ENCODE results near the gene TMEM176B. TPM values are rescaled to one million over a fixed set of nuclear protein-coding genes. Genes with fewer than 3 reads are reported as not detected.

TMEM176B gene
- not detected for total RNA-seq

- ChIA-PET CTCF (interaction anchor here (1.6 kb wide), 1 partner anchor 18 kb away, joined by 4 read pairs; no protein-coding TSS in a partner anchor), POLR2A (no interaction called here)
- Mint-ChIP-seq H3K27ac (no peak within 1 kb of the TSS), H3K27me3 (peaks cover 37% of the 10 kb centered on the region), H3K9me3 (ENCODE audit: low read depth) (peaks cover 3% of the 10 kb centered on the region), H3K4me3 (peak within 1 kb of the TSS; percentile 29), H3K36me3 (ENCODE audit: low read depth) (no peaks in the 10 kb centered on the region), H3K4me1 (peaks cover 2% of the 10 kb centered on the region)
- intact Hi-C loops (cut with DNase I, micrococcal nuclease): no loop called here
- ATAC-seq (peak; percentile 19), DNase-seq (no peak)
Measured at GRCh38 chr7:150799741-150800580, at the start of gene TMEM176B. TSS of gene TMEM176B (minus strand) at chr7:150800364. CDS start at chr7:150796569, 3,795 bp downstream.

- Mint-ChIP-seq H3K27me3 (peaks cover 19% of the 10 kb centered on the region), H3K9me3 (ENCODE audit: low read depth) (no peaks in the 10 kb centered on the region), H3K4me1 (peaks cover 2% of the 10 kb centered on the region), H3K27ac (no peak overlapping the region), H3K36me3 (ENCODE audit: low read depth) (no peaks in the 10 kb centered on the region), H3K4me3 (no peak overlapping the region)
- intact Hi-C loops (cut with DNase I, micrococcal nuclease): no loop called here
- ChIA-PET POLR2A (no interaction called here), CTCF (no interaction called here)
- DNase-seq (no peak), ATAC-seq (no peak)
Measured at GRCh38 chr7:150849204-150849775, 49.1 kb upstream of the TMEM176B start.

- POLR2A ChIA-PET: no interaction called here
- no peak overlapping the region for H3K27ac Mint-ChIP-seq
- CTCF ChIA-PET: no interaction called here
- peaks cover 2% of the 10 kb centered on the region for H3K4me1 Mint-ChIP-seq
- H3K27me3 Mint-ChIP-seq: peaks cover 19% of the 10 kb centered on the region
- H3K4me3 Mint-ChIP-seq: no peak overlapping the region
- intact Hi-C loops (cut with DNase I, micrococcal nuclease): no loop called here
- H3K9me3 Mint-ChIP-seq (ENCODE audit: low read depth): no peaks in the 10 kb centered on the region
- no peaks in the 10 kb centered on the region for H3K36me3 Mint-ChIP-seq (ENCODE audit: low read depth)
- DNase-seq (no peak), ATAC-seq (no peak)
Measured at GRCh38 chr7:150848561-150849115, 48.5 kb upstream of the TMEM176B start.

GRCh38 chr7:150848111-150848510, 47.9 kb upstream of the TMEM176B start:
- DNase-seq (no peak), ATAC-seq (no peak)
- intact Hi-C loops (cut with DNase I, micrococcal nuclease): no loop called here
- ChIA-PET POLR2A (no interaction called here), CTCF (no interaction called here)
- Mint-ChIP-seq H3K27me3 (peaks cover 19% of the 10 kb centered on the region), H3K4me1 (peaks cover 2% of the 10 kb centered on the region), H3K36me3 (ENCODE audit: low read depth) (no peaks in the 10 kb centered on the region), H3K27ac (no peak overlapping the region), H3K9me3 (ENCODE audit: low read depth) (no peaks in the 10 kb centered on the region), H3K4me3 (no peak overlapping the region)

DNA sequence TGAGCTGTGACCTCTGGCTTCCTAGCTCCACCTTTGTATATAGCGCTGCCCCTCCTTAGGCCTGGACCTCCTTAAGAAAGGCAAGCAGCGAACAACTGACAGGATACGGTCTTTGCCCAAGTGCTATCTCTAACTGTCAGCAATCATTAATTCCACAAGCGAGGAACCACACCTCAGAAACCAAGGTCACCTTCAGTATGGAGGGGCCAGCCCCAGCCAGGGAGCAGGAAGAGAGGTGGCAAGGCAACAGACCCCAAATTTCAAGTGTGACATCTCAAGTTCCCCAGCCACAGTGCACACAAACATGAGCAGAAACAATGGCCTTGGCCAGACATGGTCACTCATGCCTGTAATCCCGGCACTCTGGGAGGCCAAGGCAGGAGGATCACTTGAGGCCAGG, 47.4 kb upstream of the TMEM176B start:
- Mint-ChIP-seq H3K9me3 (ENCODE audit: low read depth) (no peaks in the 10 kb centered on the region), H3K4me3 (no peak overlapping the region), H3K27me3 (peaks cover 14% of the 10 kb centered on the region), H3K4me1 (peaks cover 2% of the 10 kb centered on the region), H3K36me3 (ENCODE audit: low read depth) (no peaks in the 10 kb centered on the region), H3K27ac (no peak overlapping the region)
- DNase-seq (no peak), ATAC-seq (no peak)
- ChIA-PET CTCF (interaction anchor here (0.6 kb wide), 1 partner anchor 399 kb away, joined by 3 read pairs; no protein-coding TSS in a partner anchor), POLR2A (no interaction called here)
- intact Hi-C loops (cut with DNase I, micrococcal nuclease): no loop called here

DNA sequence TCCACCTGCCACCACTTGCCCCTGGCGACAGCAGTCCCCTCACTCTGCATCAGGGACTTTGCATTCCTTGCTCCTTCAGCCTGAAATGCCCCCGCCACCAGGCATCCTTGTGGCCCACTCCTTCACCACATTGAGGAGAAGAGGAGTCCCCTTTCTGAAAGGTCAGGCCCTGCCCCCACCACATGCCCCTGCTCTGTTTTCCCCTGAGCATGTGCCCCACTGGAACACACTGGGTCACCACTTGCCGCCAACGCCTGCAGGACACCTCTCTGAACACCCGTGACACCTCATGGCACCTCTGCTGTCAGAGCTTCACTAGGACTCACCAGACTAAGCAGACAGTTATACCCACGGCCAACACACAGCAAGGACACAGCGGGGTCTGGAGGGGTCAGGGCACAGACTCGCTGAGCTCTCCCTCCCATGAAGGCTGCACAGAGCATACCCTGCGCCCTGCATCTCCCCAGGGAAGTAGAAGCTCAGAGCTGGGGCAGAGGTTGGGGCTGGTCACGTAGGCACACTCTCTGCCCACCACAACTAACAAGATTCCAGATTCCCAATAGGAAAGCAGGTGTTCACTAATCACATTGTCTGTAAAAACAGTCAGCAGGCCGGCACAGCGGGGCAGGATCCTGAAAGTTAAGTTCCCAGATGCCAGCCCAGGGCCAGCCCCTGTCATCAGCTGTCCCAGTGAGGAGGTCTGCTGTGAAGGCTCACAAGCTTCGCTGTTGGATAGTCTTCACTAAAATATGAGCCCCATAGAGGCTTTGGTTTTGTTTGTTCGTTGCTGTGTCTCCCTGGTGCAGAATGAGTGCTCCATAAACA, 46.3 kb upstream of the TMEM176B start:
- Mint-ChIP-seq H3K9me3 (ENCODE audit: low read depth) (no peaks in the 10 kb centered on the region), H3K4me1 (no peaks in the 10 kb centered on the region), H3K27me3 (peaks cover 7% of the 10 kb centered on the region), H3K4me3 (no peak overlapping the region), H3K27ac (no peak overlapping the region), H3K36me3 (ENCODE audit: low read depth) (no peaks in the 10 kb centered on the region)
- intact Hi-C loops (cut with DNase I, micrococcal nuclease): no loop called here
- CTCF ChIA-PET: interaction anchor here (0.6 kb wide), 1 partner anchor 77 kb away, joined by 3 read pairs; no protein-coding TSS in a partner anchor
- POLR2A ChIA-PET: no interaction called here
- DNase-seq (no peak), ATAC-seq (no peak)

GRCh38 chr7:150845421-150845861, 45.3 kb upstream of the TMEM176B start:
- Mint-ChIP-seq H3K4me3 (no peak overlapping the region), H3K27ac (no peak overlapping the region)
- CTCF ChIA-PET: no interaction called here

GRCh38 chr7:150842716-150843115, 42.6 kb upstream of the TMEM176B start:
- no peak overlapping the region for H3K4me3 Mint-ChIP-seq
- DNase-seq: no peak
- H3K27me3 Mint-ChIP-seq: no peaks in the 10 kb centered on the region
- no peaks in the 10 kb centered on the region for H3K36me3 Mint-ChIP-seq (ENCODE audit: low read depth)
- H3K4me1 Mint-ChIP-seq: no peaks in the 10 kb centered on the region
- no peak overlapping the region for H3K27ac Mint-ChIP-seq
- ATAC-seq: no peak
- H3K9me3 Mint-ChIP-seq (ENCODE audit: low read depth): no peaks in the 10 kb centered on the region
- ChIA-PET POLR2A (interaction anchor here (0.6 kb wide), 1 partner anchor 29 kb away, joined by 3 read pairs; no protein-coding TSS in a partner anchor), CTCF (interaction anchor here (0.6 to 1.4 kb wide), 2 partner anchors 64 to 363 kb away, joined by 3 to 4 read pairs; no protein-coding TSS in a partner anchor)
- intact Hi-C loops (cut with DNase I, micrococcal nuclease): no loop called here

More at GRCh38 chr7:150845421-150845861, 45.3 kb upstream of the TMEM176B start:
- ATAC-seq (no peak), DNase-seq (no peak)
- Mint-ChIP-seq H3K4me1 (no peaks in the 10 kb centered on the region), H3K9me3 (ENCODE audit: low read depth) (no peaks in the 10 kb centered on the region), H3K27me3 (peaks cover 4% of the 10 kb centered on the region), H3K36me3 (ENCODE audit: low read depth) (no peaks in the 10 kb centered on the region)
- intact Hi-C loops (cut with DNase I, micrococcal nuclease): no loop called here
- POLR2A ChIA-PET: interaction anchor here (0.5 kb wide), 1 partner anchor 262 kb away, joined by 13 read pairs; no protein-coding TSS in a partner anchor

DNA sequence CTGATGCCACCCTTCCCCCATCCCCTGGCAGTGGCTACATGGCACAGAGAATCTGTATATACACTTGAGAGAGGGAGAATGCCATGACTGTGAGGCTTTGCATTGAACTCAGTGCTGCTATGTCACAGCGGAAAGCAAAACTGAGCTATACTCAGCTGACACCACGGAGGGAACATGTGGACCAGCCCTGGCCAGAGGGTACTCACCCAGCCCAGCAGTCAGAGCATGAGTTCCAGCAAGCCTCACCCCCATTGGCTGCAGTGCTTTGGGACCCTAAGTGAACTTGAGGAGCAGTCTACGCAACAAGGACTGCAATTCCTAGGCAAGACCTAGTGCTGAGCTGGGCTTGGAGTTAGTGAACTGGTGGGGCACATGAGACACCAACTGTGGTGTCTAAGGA, 41.9 kb upstream of the TMEM176B start:
- Mint-ChIP-seq H3K27me3 (no peaks in the 10 kb centered on the region), H3K9me3 (ENCODE audit: low read depth) (no peaks in the 10 kb centered on the region), H3K4me1 (no peaks in the 10 kb centered on the region), H3K27ac (no peak overlapping the region), H3K36me3 (ENCODE audit: low read depth) (no peaks in the 10 kb centered on the region), H3K4me3 (no peak overlapping the region)
- ChIA-PET POLR2A (interaction anchor here (0.6 kb wide), 1 partner anchor 122 kb away, joined by 3 read pairs; no protein-coding TSS in a partner anchor), CTCF (interaction anchor here (1.4 kb wide), 1 partner anchor 63 kb away, joined by 4 read pairs; no protein-coding TSS in a partner anchor)
- DNase-seq (no peak), ATAC-seq (no peak)
- intact Hi-C loops (cut with DNase I, micrococcal nuclease): no loop called here

DNA sequence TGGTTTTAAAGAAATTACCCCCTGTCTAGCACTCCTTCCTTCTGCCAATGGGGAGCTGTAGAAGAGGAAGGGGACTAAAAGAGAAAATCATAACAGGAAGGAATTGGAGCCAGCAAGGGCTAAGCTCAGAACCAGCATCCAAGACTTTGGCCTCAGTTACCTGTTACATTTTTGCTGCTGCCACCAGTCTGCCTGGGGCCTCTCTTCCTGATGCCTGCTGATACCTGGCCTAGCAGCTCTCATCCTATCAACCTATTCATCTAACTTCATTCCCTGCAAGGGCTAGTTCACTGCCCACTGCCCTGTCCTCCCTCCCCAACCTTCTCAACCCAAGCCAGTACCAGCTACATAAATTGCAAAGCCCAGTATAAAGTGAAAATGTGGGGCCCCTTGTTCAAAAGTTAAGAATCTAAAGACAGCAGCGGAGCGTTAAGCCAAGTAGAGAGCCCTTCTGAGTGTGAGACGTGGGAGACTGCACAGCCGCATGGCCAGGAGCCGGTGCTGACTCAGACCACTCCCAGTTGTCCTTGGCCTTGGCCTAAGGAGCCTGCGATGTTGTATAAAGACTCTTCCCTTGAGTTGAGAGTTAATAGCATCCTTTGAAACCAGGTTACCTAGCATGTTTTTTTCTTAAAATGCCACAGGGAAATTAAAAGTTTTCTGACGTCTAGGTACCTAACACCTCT, 38.9 kb upstream of the TMEM176B start:
- H3K27me3 Mint-ChIP-seq: peaks cover 1% of the 10 kb centered on the region
- H3K27ac Mint-ChIP-seq: no peak overlapping the region
- H3K9me3 Mint-ChIP-seq (ENCODE audit: low read depth): no peaks in the 10 kb centered on the region
- DNase-seq (no peak), ATAC-seq (no peak)
- no peak overlapping the region for H3K4me3 Mint-ChIP-seq
- CTCF ChIA-PET: interaction anchor here (0.6 to 1.2 kb wide), 5 partner anchors 31 to 1071 kb away, joined by 3 to 4 read pairs (median 3); no protein-coding TSS in a partner anchor
- POLR2A ChIA-PET: no interaction called here
- intact Hi-C loops (cut with DNase I, micrococcal nuclease): no loop called here
- H3K36me3 Mint-ChIP-seq (ENCODE audit: low read depth): no peaks in the 10 kb centered on the region
- no peaks in the 10 kb centered on the region for H3K4me1 Mint-ChIP-seq

Data from activated CD4-positive, alpha-beta T cell treated with anti-CD3 and anti-CD28 coated beads for 36 hours (primary cell).